Measurements from ENCODE around the gene NEK9. TPM values are rescaled to one million over a fixed set of nuclear protein-coding genes. Genes with fewer than 3 reads are reported as not detected.

Gene NEK9
- polyA plus RNA-seq, 1 donor: 72.8 TPM

DNA sequence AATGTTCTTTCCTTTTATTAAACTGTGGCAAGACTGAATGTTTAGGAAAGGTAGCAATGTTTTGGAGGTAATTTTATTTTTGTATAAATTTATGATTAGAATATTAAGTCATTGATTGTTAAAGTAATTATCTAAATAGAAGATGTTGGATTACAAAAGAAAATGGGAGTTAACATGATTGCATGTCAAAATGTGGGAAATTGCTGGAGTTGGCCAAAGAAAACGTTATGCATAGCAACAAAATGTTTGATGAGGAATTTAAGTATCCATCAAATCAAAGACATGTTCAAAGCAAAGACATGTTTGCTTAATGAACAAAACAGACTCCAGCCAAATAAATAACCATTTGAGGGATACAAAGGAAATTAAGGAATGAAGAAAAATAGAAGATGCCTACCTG is 72.4 kb downstream of the NEK9 start:
- Histone ChIP-seq H3K36me3 (ENCODE audit: control insufficient read depth, insufficient read depth, low read length) (peaks cover 1% of the 10 kb centered on the region), H3K9me3 (ENCODE audit: control insufficient read depth, low read depth, low read length) (no peaks in the 10 kb centered on the region), H3K4me1 (ENCODE audit: control insufficient read depth, insufficient read depth, low read length) (peaks cover 6% of the 10 kb centered on the region), H3K27ac (ENCODE audit: low read length) (no peak overlapping the region), H3K4me3 (ENCODE audit: low read length) (no peak overlapping the region), H3K27me3 (ENCODE audit: control insufficient read depth, insufficient read depth, low read length) (no peaks in the 10 kb centered on the region)
- DNase-seq: no peak
- WGBS (ENCODE audit: insufficient coverage, low lambda C conversion rate): 100% methylated on average over 1 of the region's 1 CpG

DNA sequence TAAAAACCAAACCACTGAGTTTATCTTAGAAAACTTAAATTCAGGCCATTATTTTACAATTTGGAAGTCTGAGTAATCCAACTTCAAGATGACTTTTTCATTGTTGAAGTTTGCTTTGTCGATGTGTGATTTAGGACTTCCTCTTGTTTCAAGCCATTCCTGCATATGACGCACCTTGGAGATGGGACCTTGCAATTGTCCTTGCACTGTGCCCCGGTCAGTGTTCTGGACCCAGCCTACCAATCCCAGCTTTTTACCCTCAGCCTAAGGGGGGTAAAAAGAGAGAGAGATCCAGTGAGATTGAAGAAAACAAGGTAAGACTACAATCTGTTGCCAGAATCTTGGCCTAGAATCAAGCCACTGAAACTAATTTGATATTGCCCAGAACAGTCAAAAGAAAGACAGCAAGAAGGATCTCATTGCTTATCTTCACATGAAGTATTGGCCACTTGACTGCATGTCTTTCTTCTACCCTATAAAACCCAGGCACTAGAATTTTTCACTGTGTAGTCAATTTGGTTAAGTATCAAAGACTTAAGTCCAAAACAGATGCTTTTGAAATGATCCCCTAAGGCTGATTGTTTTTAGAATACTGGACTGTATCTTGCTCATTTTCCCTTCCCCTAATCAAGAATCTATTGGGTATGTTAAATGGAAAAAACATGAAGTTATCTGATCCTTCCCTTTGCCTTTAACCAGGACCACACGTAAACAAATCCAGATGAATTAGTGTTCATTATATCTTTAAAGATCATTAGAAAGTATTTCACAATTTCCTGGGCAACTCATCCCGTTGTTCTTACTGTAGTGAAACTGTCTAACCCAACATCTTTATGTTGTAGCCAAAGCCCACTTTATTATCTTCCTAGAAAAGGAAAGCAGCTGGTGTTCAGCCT is 73.2 kb downstream of the NEK9 start:
- Histone ChIP-seq H3K27me3 (ENCODE audit: control insufficient read depth, insufficient read depth, low read length) (no peaks in the 10 kb centered on the region), H3K4me1 (ENCODE audit: control insufficient read depth, insufficient read depth, low read length) (peaks cover 6% of the 10 kb centered on the region), H3K4me3 (ENCODE audit: low read length) (no peak overlapping the region), H3K9me3 (ENCODE audit: control insufficient read depth, low read depth, low read length) (no peaks in the 10 kb centered on the region), H3K36me3 (ENCODE audit: control insufficient read depth, insufficient read depth, low read length) (peaks cover 6% of the 10 kb centered on the region), H3K27ac (ENCODE audit: low read length) (no peak overlapping the region)
- WGBS (ENCODE audit: insufficient coverage, low lambda C conversion rate): no CpG with 5 or more reads among the region's 5 CpGs
- DNase-seq: no peak

DNA sequence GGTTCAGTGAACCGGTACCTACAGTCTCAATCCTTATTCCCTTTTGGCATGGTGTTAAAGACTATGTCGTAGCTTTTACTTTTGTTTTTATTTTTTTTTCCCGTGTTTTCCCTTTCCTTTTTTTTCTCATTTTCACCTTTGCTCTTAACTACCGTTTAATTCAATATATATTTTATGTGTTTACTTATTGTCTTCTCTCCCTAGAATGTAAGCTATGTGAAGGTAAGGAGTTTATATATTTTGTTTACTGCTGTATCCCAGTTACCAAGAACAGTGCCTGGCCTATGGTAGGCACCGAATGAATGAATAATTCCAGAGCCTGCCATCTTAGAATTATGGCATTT is 75.3 kb downstream of the NEK9 start:
- peaks cover 6% of the 10 kb centered on the region for H3K4me1 ChIP-seq (ENCODE audit: control insufficient read depth, insufficient read depth, low read length)
- no peak for DNase-seq
- peaks cover 6% of the 10 kb centered on the region for H3K36me3 ChIP-seq (ENCODE audit: control insufficient read depth, insufficient read depth, low read length)
- H3K4me3 ChIP-seq (ENCODE audit: low read length): peak overlapping the region; percentile 65
- 31% methylated on average over 3 of the region's 5 CpGs for WGBS (ENCODE audit: insufficient coverage, low lambda C conversion rate)
- H3K27ac ChIP-seq (ENCODE audit: low read length): peak overlapping the region; percentile 84
- no peaks in the 10 kb centered on the region for H3K9me3 ChIP-seq (ENCODE audit: control insufficient read depth, low read depth, low read length)
- H3K27me3 ChIP-seq (ENCODE audit: control insufficient read depth, insufficient read depth, low read length): no peaks in the 10 kb centered on the region

DNA sequence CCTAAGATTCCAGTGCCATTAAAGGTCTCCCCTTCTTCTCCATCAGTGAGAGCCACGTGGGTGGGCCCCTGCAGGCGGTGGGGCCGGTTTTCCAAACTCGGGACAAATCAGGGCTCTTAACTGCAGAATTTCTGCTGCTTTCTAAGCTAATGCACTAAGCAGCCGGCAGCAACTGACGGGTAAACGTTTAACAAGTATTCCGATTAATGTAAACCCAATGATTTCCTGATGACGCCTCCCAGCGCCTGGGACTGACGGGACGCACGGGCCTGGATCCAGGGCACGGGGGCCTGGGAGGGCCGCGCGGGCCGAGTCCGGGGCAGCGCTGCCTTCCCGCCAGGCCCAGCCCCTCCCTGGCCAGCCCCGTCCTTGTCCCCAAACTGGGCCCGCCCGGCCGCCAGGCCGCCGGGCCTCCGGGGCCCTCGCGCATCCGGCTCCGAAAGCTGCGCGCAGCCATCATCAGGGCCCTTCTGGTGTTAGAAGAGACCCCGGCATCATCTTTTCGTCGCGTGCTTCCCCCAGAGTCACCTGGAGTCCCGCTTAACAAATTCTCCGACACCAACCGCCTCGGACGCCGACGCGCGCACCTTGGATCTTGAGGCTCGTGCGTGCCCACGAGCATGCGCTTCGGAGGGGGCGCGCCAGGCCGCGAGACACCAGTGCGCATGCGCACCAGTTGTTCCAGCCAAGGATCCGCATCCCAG is 75.8 kb downstream of the NEK9 start, which contains the start of gene MLH3:
TSS of gene MLH3 (minus strand) at position 616 of the 704 bp plus-strand sequence. CDS start 1,812 bp downstream, outside the sequence.
- peak; percentile 88 to 94 for DNase-seq
- Histone ChIP-seq H3K4me3 (ENCODE audit: low read length) (peak within 1 kb of the TSS; percentile 65), H3K4me1 (ENCODE audit: control insufficient read depth, insufficient read depth, low read length) (peaks cover 6% of the 10 kb centered on the region), H3K27me3 (ENCODE audit: control insufficient read depth, insufficient read depth, low read length) (no peaks in the 10 kb centered on the region), H3K27ac (ENCODE audit: low read length) (peak within 1 kb of the TSS; percentile 84), H3K9me3 (ENCODE audit: control insufficient read depth, low read depth, low read length) (no peaks in the 10 kb centered on the region), H3K36me3 (ENCODE audit: control insufficient read depth, insufficient read depth, low read length) (peaks cover 6% of the 10 kb centered on the region)
- no CpG with 5 or more reads among the region's 59 CpGs for WGBS (ENCODE audit: insufficient coverage, low lambda C conversion rate)

DNA sequence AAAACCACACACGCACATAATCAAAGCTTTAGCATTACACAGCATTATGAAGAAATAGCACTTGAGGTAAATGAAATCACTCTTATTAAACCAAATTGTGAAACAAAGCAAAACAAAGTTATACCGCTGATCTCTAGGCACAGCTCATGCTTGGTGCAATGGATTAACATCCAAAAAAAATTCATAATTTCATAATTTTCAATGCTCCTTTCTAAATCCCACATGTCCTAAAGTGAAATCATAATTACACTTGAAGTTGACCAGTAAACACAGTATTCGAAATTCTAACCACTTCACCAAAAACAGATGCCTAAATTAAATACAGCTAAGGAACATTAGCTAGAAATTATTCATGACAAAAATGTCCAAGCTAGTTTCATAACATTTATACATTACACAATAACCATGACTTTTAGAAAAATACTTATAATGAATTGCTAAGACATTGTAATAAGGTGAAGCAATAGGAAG is 77.1 kb downstream of the NEK9 start:
- 100% methylated on average over 1 of the region's 3 CpGs for WGBS (ENCODE audit: insufficient coverage, low lambda C conversion rate)
- DNase-seq: no peak

DNA sequence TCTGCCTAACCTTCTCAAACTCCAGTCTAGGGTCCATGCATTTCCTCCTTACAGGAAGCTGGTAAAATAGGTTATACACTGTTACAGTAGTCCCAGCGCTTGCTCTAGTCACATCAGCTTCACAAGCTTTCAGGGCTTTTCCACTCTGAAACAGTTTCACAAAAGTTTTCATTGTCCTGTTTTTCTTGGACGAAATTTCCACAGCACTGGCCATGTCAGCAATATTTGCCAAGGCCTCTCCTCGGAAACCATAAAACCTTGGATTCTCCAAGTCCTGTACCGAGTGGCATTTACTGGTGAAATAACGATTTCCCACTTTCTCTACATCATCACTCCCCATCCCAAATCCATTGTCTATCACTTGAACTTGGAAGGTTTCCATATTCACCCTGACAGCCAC is 77.7 kb downstream of the NEK9 start:
- Histone ChIP-seq H3K4me1 (ENCODE audit: control insufficient read depth, insufficient read depth, low read length) (peaks cover 6% of the 10 kb centered on the region), H3K27ac (ENCODE audit: low read length) (no peak overlapping the region), H3K4me3 (ENCODE audit: low read length) (no peak overlapping the region), H3K9me3 (ENCODE audit: control insufficient read depth, low read depth, low read length) (no peaks in the 10 kb centered on the region), H3K27me3 (ENCODE audit: control insufficient read depth, insufficient read depth, low read length) (no peaks in the 10 kb centered on the region), H3K36me3 (ENCODE audit: control insufficient read depth, insufficient read depth, low read length) (peaks cover 6% of the 10 kb centered on the region)
- no peak for DNase-seq
- WGBS (ENCODE audit: insufficient coverage, low lambda C conversion rate): no CpG with 5 or more reads among the region's 5 CpGs

More for the DNA sequence above, 77.1 kb downstream of the NEK9 start:
- Histone ChIP-seq H3K36me3 (ENCODE audit: control insufficient read depth, insufficient read depth, low read length) (peaks cover 6% of the 10 kb centered on the region), H3K9me3 (ENCODE audit: control insufficient read depth, low read depth, low read length) (no peaks in the 10 kb centered on the region), H3K4me3 (ENCODE audit: low read length) (no peak overlapping the region), H3K4me1 (ENCODE audit: control insufficient read depth, insufficient read depth, low read length) (peaks cover 6% of the 10 kb centered on the region), H3K27ac (ENCODE audit: low read length) (no peak overlapping the region), H3K27me3 (ENCODE audit: control insufficient read depth, insufficient read depth, low read length) (no peaks in the 10 kb centered on the region)

DNA sequence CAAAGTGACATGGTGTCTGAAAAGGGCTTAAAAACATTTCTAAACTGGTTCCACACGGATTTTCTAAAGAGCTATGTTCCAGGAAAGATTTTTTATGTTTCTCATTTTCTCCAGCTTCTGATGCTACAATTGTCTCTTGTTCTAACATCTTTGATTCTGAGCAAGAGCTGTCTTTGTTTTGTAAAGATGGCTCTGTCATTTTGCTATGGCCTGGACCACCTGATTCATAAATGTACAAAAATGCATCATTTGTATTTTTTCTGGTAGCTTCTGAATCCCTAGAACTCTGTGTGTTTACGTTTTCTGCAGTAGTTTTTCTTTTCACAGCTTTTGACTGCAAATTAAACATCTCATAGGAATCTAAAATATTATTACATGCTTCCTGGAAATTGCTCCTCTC is 78.7 kb downstream of the NEK9 start:
- no peak for DNase-seq
- WGBS (ENCODE audit: insufficient coverage, low lambda C conversion rate): 83% methylated on average over 2 of the region's 2 CpGs
- Histone ChIP-seq H3K27me3 (ENCODE audit: control insufficient read depth, insufficient read depth, low read length) (no peaks in the 10 kb centered on the region), H3K36me3 (ENCODE audit: control insufficient read depth, insufficient read depth, low read length) (peaks cover 6% of the 10 kb centered on the region), H3K4me3 (ENCODE audit: low read length) (no peak overlapping the region), H3K27ac (ENCODE audit: low read length) (no peak overlapping the region), H3K9me3 (ENCODE audit: control insufficient read depth, low read depth, low read length) (no peaks in the 10 kb centered on the region), H3K4me1 (ENCODE audit: control insufficient read depth, insufficient read depth, low read length) (peaks cover 6% of the 10 kb centered on the region)

DNA sequence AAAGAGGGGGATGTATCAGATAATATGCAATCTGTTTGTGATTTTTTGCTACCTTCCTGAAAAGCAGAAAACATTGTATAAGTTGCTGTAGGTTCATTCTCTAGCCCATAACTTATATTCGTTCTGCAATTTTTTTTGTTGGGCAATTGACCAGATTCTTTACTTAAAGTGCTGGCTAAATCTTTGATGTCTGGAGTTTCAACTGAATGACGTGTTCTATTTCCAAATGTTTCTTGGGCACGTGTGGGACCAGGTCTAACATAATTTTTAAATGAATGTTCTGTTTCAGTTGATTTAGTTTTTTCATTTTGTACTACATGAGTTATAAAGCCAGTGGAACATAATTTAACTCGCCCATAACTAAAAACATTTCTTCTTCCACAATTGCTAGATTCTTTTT is 79.3 kb downstream of the NEK9 start:
- Histone ChIP-seq H3K36me3 (ENCODE audit: control insufficient read depth, insufficient read depth, low read length) (peaks cover 6% of the 10 kb centered on the region), H3K27ac (ENCODE audit: low read length) (no peak overlapping the region), H3K4me3 (ENCODE audit: low read length) (no peak overlapping the region), H3K4me1 (ENCODE audit: control insufficient read depth, insufficient read depth, low read length) (peaks cover 6% of the 10 kb centered on the region), H3K27me3 (ENCODE audit: control insufficient read depth, insufficient read depth, low read length) (no peaks in the 10 kb centered on the region), H3K9me3 (ENCODE audit: control insufficient read depth, low read depth, low read length) (no peaks in the 10 kb centered on the region)
- DNase-seq: no peak
- 92% methylated on average over 2 of the region's 4 CpGs for WGBS (ENCODE audit: insufficient coverage, low lambda C conversion rate)

DNA sequence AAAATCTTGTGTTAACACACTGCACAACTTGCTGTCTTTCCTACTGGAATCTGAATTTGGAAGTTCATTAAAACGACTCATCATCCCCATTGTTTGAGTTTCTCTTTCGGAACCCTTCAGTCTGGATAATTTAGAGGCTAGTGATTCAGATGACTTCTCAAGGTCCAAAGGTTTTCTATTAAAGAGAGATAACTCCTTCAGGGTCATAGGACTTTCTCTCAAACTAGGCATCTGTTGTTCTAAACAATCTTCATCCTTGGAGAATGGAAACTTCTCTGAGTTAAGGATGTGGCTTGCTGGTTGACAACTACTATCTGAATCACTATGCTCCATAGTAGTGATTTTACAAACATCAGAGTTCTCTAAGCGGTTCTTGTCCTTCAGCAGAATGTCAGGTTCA is 79.9 kb downstream of the NEK9 start:
- no peak overlapping the region for H3K27ac ChIP-seq (ENCODE audit: low read length)
- no peak overlapping the region for H3K4me3 ChIP-seq (ENCODE audit: low read length)
- DNase-seq: no peak
- H3K4me1 ChIP-seq (ENCODE audit: control insufficient read depth, insufficient read depth, low read length): peaks cover 11% of the 10 kb centered on the region
- H3K36me3 ChIP-seq (ENCODE audit: control insufficient read depth, insufficient read depth, low read length): peaks cover 9% of the 10 kb centered on the region
- no peaks in the 10 kb centered on the region for H3K27me3 ChIP-seq (ENCODE audit: control insufficient read depth, insufficient read depth, low read length)
- WGBS (ENCODE audit: insufficient coverage, low lambda C conversion rate): no CpG with 5 or more reads among the region's 3 CpGs
- H3K9me3 ChIP-seq (ENCODE audit: control insufficient read depth, low read depth, low read length): no peaks in the 10 kb centered on the region

DNA sequence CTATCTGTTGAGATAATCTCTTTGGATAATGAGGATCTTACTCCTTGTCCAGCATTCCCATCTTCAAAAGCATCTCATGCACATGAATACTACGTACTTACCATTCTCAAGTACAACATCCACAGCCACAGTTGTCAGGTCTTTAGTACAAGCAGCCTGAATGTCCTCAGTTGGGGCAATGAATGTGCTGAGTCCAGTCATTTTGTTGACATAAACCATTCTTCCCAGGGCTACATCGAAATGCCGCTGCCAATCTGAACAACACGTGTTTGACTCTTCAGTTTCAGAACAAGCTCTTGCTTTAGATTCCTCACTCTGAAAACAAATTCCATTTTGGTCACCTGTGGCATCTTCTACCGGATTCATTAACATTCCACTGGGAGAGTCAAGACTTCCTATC is 80.6 kb downstream of the NEK9 start:
- no peak overlapping the region for H3K4me3 ChIP-seq (ENCODE audit: low read length)
- WGBS (ENCODE audit: insufficient coverage, low lambda C conversion rate): no CpG with 5 or more reads among the region's 5 CpGs
- no peak overlapping the region for H3K27ac ChIP-seq (ENCODE audit: low read length)
- no peaks in the 10 kb centered on the region for H3K9me3 ChIP-seq (ENCODE audit: control insufficient read depth, low read depth, low read length)
- no peaks in the 10 kb centered on the region for H3K27me3 ChIP-seq (ENCODE audit: control insufficient read depth, insufficient read depth, low read length)
- peaks cover 9% of the 10 kb centered on the region for H3K36me3 ChIP-seq (ENCODE audit: control insufficient read depth, insufficient read depth, low read length)
- peaks cover 11% of the 10 kb centered on the region for H3K4me1 ChIP-seq (ENCODE audit: control insufficient read depth, insufficient read depth, low read length)
- no peak for DNase-seq

Measured in large intestine (tissue), 3 donors.